Neural cell (in vitro differentiated cells): ENCODE results near the gene CUBN.

Source experiments
- CTCF ChIP-seq: fragments of 450-650 bp; IDR thresholded peaks from 2 replicates; pipeline ENCODE4 v1.5.1; 2014; ENCODE audit warnings: antibody characterized with exemption, mild to moderate bottlenecking, moderate library complexity; ENCODE audit not compliant: poor library complexity, severe bottlenecking
- REST ChIP-seq: IDR thresholded peaks from 2 replicates; pipeline ENCODE4 v1.6.1; 2012; ENCODE audit warnings: borderline replicate concordance

GRCh38 chr10:16975188-16975587, 154.4 kb downstream of the CUBN start:
- TF ChIP-seq CTCF: no peak
- TF ChIP-seq REST: no peak
